IMR-90 (cell line): ENCODE measurements around the gene JPH3. TPM values are rescaled to one million over a fixed set of nuclear protein-coding genes. Genes with fewer than 3 reads are reported as not detected.

Experiments used
- ATAC-seq: fragments of 200-7000 bp; cut with Tn5 transposase; 2 replicates; pipeline ENCODE4 v1.9.1; 2020; ENCODE audit warnings: low read depth, mild to moderate bottlenecking, moderate library complexity
- BruUV-seq: library from RNA; stranded (reverse); fragments of 400-500 nt; replicated peaks from 2 replicates; lab custom pipeline; 2021; lab: Mats Ljungman, UMichigan
- CTCF ChIA-PET: fragments of 300-600 bp; formaldehyde crosslinking; extraction: SDS; loops from one replicate; lab custom pipeline; 2021; ENCODE audit warnings: antibody characterized with exemption; lab: Yijun Ruan, JAX
- POLR2A ChIA-PET: fragments of 300-600 bp; sonication (Branson Sonifier 250); formaldehyde crosslinking; loops from one replicate; lab custom pipeline; 2022; ENCODE audit warnings: antibody characterized with exemption; ENCODE audit not compliant: unreplicated experiment; lab: Charles Lee
- DNase-seq: peaks from one replicate; pipeline ENCODE4 v3.0.0; 2013
- H2AFZ ChIP-seq: replicated peaks from 2 replicates; pipeline ENCODE3; 2013; ENCODE audit warnings: low read length, mild to moderate bottlenecking; ENCODE audit not compliant: poor library complexity
- H2AK5ac ChIP-seq: 2 replicates; pipeline ENCODE4 v1.6.1; 2013; ENCODE audit warnings: low read depth, low read length, inconsistent platforms
- H2AK9ac ChIP-seq: replicated peaks from 2 replicates; pipeline ENCODE3; 2013; ENCODE audit warnings: mild to moderate bottlenecking, low read depth, low read length, moderate library complexity; ENCODE audit not compliant: poor library complexity
- H2BK120ac ChIP-seq: 2 replicates; pipeline ENCODE4 v1.6.1; 2013; ENCODE audit warnings: low read depth, low read length, inconsistent platforms
- H2BK15ac ChIP-seq: 3 replicates; pipeline ENCODE4 v1.6.1; 2013; ENCODE audit warnings: low read depth, low read length, inconsistent platforms
- H2BK20ac ChIP-seq: 2 replicates; pipeline ENCODE4 v1.6.1; 2013; ENCODE audit warnings: low read depth, mild to moderate bottlenecking, inconsistent platforms, low read length, moderate library complexity
- H2BK5ac ChIP-seq: 2 replicates; pipeline ENCODE4 v1.6.1; 2013; ENCODE audit warnings: mild to moderate bottlenecking, low read depth, low read length, inconsistent platforms; ENCODE audit not compliant: poor library complexity, severe bottlenecking
- H3K14ac ChIP-seq: replicated peaks from 2 replicates; pipeline ENCODE4 v1.6.1; 2013; ENCODE audit warnings: low read depth, low read length, inconsistent platforms
- H3K18ac ChIP-seq: 2 replicates; pipeline ENCODE4 v1.6.1; 2013; ENCODE audit warnings: low read depth, low read length, control low read depth
- H3K23ac ChIP-seq: 2 replicates; pipeline ENCODE4 v1.6.1; 2013; ENCODE audit warnings: low read depth, low read length, inconsistent platforms
- H3K27ac ChIP-seq: 2 replicates; pipeline ENCODE4 v1.5.1; 2013; ENCODE audit warnings: mild to moderate bottlenecking, control low read depth, low read length; ENCODE audit not compliant: insufficient read depth
- H3K27me3 ChIP-seq: 2 replicates; pipeline ENCODE4 v1.6.1; 2013; ENCODE audit warnings: low read length; ENCODE audit not compliant: control insufficient read depth, insufficient read depth
- H3K36me3 ChIP-seq: 2 replicates; pipeline ENCODE4 v1.6.1; 2013; ENCODE audit warnings: low read length, mixed read lengths; ENCODE audit not compliant: control insufficient read depth, insufficient read depth
- H3K4ac ChIP-seq: 2 replicates; pipeline ENCODE4 v1.6.1; 2013; ENCODE audit warnings: low read depth, low read length, inconsistent platforms
- H3K4me1 ChIP-seq: 2 replicates; pipeline ENCODE4 v1.6.1; 2013; ENCODE audit warnings: low read length, mixed read lengths; ENCODE audit not compliant: control insufficient read depth, insufficient read depth
- H3K4me2 ChIP-seq: 2 replicates; pipeline ENCODE4 v1.6.1; 2013; ENCODE audit warnings: low read depth, mild to moderate bottlenecking, control low read depth, low read length, moderate library complexity
- H3K4me3 ChIP-seq: 2 replicates; pipeline ENCODE4 v1.5.1; 2013; ENCODE audit warnings: low read depth, mild to moderate bottlenecking, control low read depth, low read length, moderate library complexity; ENCODE audit not compliant: insufficient read depth
- H3K56ac ChIP-seq: 2 replicates; pipeline ENCODE4 v1.6.1; 2013; ENCODE audit warnings: low read length, inconsistent platforms; ENCODE audit not compliant: insufficient read depth; ENCODE audit errors: extremely low read depth
- H3K79me1 ChIP-seq, 2 experiments: 2 replicates each; pipeline ENCODE4 v1.6.1; 2013; ENCODE audit warnings: low read length in 2 of 2, inconsistent platforms in 1 of 2, low read depth in 1 of 2
- H3K9ac ChIP-seq: 2 replicates; pipeline ENCODE4 v1.6.1; 2013; ENCODE audit warnings: low read depth, low read length, control low read depth
- H3K9me1 ChIP-seq: 2 replicates; pipeline ENCODE4 v1.6.1; 2013; ENCODE audit warnings: low read length, inconsistent platforms; ENCODE audit not compliant: insufficient read depth
- H3K9me3 ChIP-seq: 2 replicates; pipeline ENCODE4 v1.6.1; 2013; ENCODE audit warnings: low read length; ENCODE audit not compliant: control insufficient read depth, insufficient read depth
- H4K20me1 ChIP-seq: 2 replicates; pipeline ENCODE4 v1.6.1; 2013; ENCODE audit warnings: low read length, inconsistent platforms; ENCODE audit not compliant: insufficient read depth
- H4K5ac ChIP-seq: 2 replicates; pipeline ENCODE4 v1.6.1; 2013; ENCODE audit warnings: mild to moderate bottlenecking, low read depth, low read length, control low read depth
- H4K8ac ChIP-seq, 2 experiments: 2 replicates each; pipeline ENCODE4 v1.6.1; 2013; ENCODE audit warnings: low read depth in 2 of 2, low read length in 2 of 2, control low read depth in 1 of 2, inconsistent platforms in 1 of 2
- H4K91ac ChIP-seq: 2 replicates; pipeline ENCODE4 v1.6.1; 2013; ENCODE audit warnings: low read depth, low read length, inconsistent platforms; ENCODE audit not compliant: insufficient read depth
- BHLHE40 ChIP-seq: fragments of 150-350 bp; IDR thresholded peaks from 2 replicates; pipeline ENCODE4 v1.6.1; 2016; ENCODE audit warnings: mild to moderate bottlenecking, low read depth, low read length
- CEBPB ChIP-seq: IDR thresholded peaks from 2 replicates; pipeline ENCODE4 v1.6.1; 2012; ENCODE audit warnings: low read depth, low read length, improper control_type of control experiment
- CHD1 ChIP-seq: IDR thresholded peaks from 2 replicates; pipeline ENCODE4 v1.6.1; 2012; ENCODE audit warnings: low read depth, low read length, improper control_type of control experiment
- FOS ChIP-seq: fragments of 150-350 bp; IDR thresholded peaks from 2 replicates; pipeline ENCODE4 v1.6.1; 2016; ENCODE audit warnings: low read depth, low read length
- MAFK ChIP-seq: IDR thresholded peaks from 2 replicates; pipeline ENCODE4 v1.6.1; 2012; ENCODE audit warnings: low read depth, low read length, improper control_type of control experiment
- MAZ ChIP-seq: IDR thresholded peaks from 2 replicates; pipeline ENCODE4 v1.6.1; 2012; ENCODE audit warnings: low read depth, mild to moderate bottlenecking, low read length, improper control_type of control experiment, moderate library complexity, borderline replicate concordance
- MXI1 ChIP-seq: IDR thresholded peaks from 2 replicates; pipeline ENCODE4 v1.6.1; 2012; ENCODE audit warnings: low read depth, mild to moderate bottlenecking, low read length, moderate library complexity, borderline replicate concordance
- NFE2L2 ChIP-seq: fragments of 150-350 bp; IDR thresholded peaks from 2 replicates; pipeline ENCODE4 v1.6.1; 2016; ENCODE audit warnings: low read depth, mild to moderate bottlenecking, low read length
- POLR2A ChIP-seq: IDR thresholded peaks from 2 replicates; pipeline ENCODE4 v1.6.1; 2012; ENCODE audit warnings: mild to moderate bottlenecking, low read depth, low read length
- RAD21 ChIP-seq: IDR thresholded peaks from 2 replicates; pipeline ENCODE4 v1.6.1; 2012; ENCODE audit warnings: low read length, improper control_type of control experiment
- RCOR1 ChIP-seq: IDR thresholded peaks from 2 replicates; pipeline ENCODE4 v1.6.1; 2012; ENCODE audit warnings: mild to moderate bottlenecking, low read length, improper control_type of control experiment; ENCODE audit not compliant: insufficient replicate concordance
- RFX5 ChIP-seq: IDR thresholded peaks from 2 replicates; pipeline ENCODE4 v1.8.0; 2012; ENCODE audit warnings: low read depth, mild to moderate bottlenecking, low read length, moderate library complexity
- SMC3 ChIP-seq: fragments of 150-350 bp; IDR thresholded peaks from 2 replicates; pipeline ENCODE4 v1.6.1; 2016; ENCODE audit warnings: low read depth, mild to moderate bottlenecking, antibody characterized with exemption, low read length, moderate library complexity
- WGBS, 2 experiments: methylation state at CpG; one replicate each; pipeline versions ENCODE4 v1.1.5 to v1.1.7; 2013; ENCODE audit warnings: missing lambda C conversion rate in 2 of 2; ENCODE audit not compliant: insufficient read length in 1 of 2; ENCODE audit errors: extremely low coverage in 2 of 2; 5-methylcytosine and 5-hydroxymethylcytosine counted together
- dilution Hi-C: fragments of 300-500 bp; cut with HindIII; formaldehyde crosslinking; loops from one replicate; pipeline ENCODE4 v1.14.3; 2018; ENCODE audit warnings: low sequenced_read_pairs; ENCODE audit not compliant: unreplicated experiment
- in situ Hi-C: fragments of 300-500 bp; cut with MboI; formaldehyde crosslinking; loops from 3 replicates; pipeline ENCODE4 v1.14.3; 2019; ENCODE audit warnings: low sequenced_read_pairs, inconsistent platforms, mixed read lengths
- intact Hi-C: fragments of 100-400 bp; cut with micrococcal nuclease; formaldehyde crosslinking; loops from 2 replicates; pipeline ENCODE4 v1.10.0; 2022
- polyA plus RNA-seq, 3 experiments: library from polyadenylated mRNA; depleted of rRNA; stranded (reverse); fragments of >200 nt; gene quantifications; 2 replicates each; pipeline ENCODE4 v1.2.3, GENCODE V29; 2012; ENCODE audit warnings: low replicate concordance in 1 of 3
- total RNA-seq: library from RNA; depleted of rRNA; stranded (reverse); fragments of >200 nt; gene quantifications from 2 replicates; pipeline ENCODE4 v1.2.3, GENCODE V29; 2012
- TF ChIP-seq, protein P1 (sequence below): conservative IDR thresholded peaks from 2 replicates; pipeline ENCODE4 v1.5.1; 2012; ENCODE audit warnings: mild to moderate bottlenecking, low read depth, low read length, improper control_type of control experiment
- TF ChIP-seq, protein P2 (sequence below): fragments of 150-350 bp; IDR thresholded peaks from 2 replicates; pipeline ENCODE4 v1.6.1; 2016; ENCODE audit warnings: low read depth, mild to moderate bottlenecking, low read length, moderate library complexity, borderline replicate concordance
- TF ChIP-seq, protein P3 (sequence below): fragments of 150-350 bp; IDR thresholded peaks from 2 replicates; pipeline ENCODE4 v1.6.1; 2017; ENCODE audit warnings: mild to moderate bottlenecking, antibody characterized with exemption, low read length, low read depth

JPH3 gene
- total and polyA plus RNA-seq, 2 of the 4 experiments (the other 2 are of a cell fraction) = 0.03 TPM; not detected in 1

DNA sequence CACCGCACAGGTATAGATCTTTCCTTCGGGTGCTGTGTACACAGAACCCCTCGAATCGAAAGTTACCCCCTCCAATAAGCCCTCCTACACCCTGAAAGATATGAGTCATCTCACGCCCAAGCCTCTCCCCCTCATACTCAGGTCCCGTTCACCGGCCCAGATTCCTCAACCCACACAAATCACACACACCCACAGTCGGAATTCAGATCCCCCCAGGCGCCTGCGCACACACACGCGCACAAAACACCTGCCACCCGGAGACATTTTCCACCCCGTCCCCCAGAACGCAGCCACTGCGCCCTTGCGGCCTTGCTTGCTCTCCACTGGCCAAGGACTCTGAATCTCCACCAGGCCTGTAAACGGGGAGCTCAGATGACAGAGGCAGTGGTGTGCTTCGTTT is 4.9 kb downstream of the JPH3 start:
- dilution Hi-C loops = no loop called here
- Histone ChIP-seq H2BK20ac (no peak overlapping the region), H3K23ac (no peak overlapping the region), H3K14ac (no peak overlapping the region), H2BK120ac (no peak overlapping the region), H2BK5ac (no peak overlapping the region), H3K9ac (no peak overlapping the region), H3K36me3 (no peaks in the 10 kb centered on the region), H3K56ac (no peak overlapping the region), H4K8ac (no peak overlapping the region), H4K91ac (no peak overlapping the region), H3K27me3 (peaks cover 50% of the 10 kb centered on the region), H2AK5ac (no peak overlapping the region), H3K9me3 (0 out of 2 replicates have a peak, but pooled peaks cover 2% of the 10 kb centered on the region), H3K9me1 (no peaks in the 10 kb centered on the region), H4K20me1 (no peaks in the 10 kb centered on the region; the same call in 1 of the 2 replicates), H3K4me1 (no peaks in the 10 kb centered on the region), H2AK9ac (no peak overlapping the region), H3K4me3 (no peak overlapping the region), H3K4ac (no peak overlapping the region), H3K27ac (no peak overlapping the region), H3K79me1 (no peaks in the 10 kb centered on the region), H2AFZ (no peak overlapping the region), H2BK15ac (no peak overlapping the region), H4K5ac (no peak overlapping the region), H3K4me2 (no peak overlapping the region), H3K18ac (no peak overlapping the region)
- DNase-seq = no peak
- BruUV-seq = no TSS peak
- CTCF ChIA-PET = no interaction called here
- in situ Hi-C loops = no loop called here
- 69% methylated on average over 8 of the region's 19 CpGs; no CpG with 5 or more reads in 1 of the 2 experiments for WGBS, 2 experiments
- POLR2A ChIA-PET = no interaction called here
- ATAC-seq = no peak
- intact Hi-C loops = no loop called here
- TF ChIP-seq, protein P1, sequence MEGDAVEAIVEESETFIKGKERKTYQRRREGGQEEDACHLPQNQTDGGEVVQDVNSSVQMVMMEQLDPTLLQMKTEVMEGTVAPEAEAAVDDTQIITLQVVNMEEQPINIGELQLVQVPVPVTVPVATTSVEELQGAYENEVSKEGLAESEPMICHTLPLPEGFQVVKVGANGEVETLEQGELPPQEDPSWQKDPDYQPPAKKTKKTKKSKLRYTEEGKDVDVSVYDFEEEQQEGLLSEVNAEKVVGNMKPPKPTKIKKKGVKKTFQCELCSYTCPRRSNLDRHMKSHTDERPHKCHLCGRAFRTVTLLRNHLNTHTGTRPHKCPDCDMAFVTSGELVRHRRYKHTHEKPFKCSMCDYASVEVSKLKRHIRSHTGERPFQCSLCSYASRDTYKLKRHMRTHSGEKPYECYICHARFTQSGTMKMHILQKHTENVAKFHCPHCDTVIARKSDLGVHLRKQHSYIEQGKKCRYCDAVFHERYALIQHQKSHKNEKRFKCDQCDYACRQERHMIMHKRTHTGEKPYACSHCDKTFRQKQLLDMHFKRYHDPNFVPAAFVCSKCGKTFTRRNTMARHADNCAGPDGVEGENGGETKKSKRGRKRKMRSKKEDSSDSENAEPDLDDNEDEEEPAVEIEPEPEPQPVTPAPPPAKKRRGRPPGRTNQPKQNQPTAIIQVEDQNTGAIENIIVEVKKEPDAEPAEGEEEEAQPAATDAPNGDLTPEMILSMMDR = no peak
- TF ChIP-seq BHLHE40 (no peak), MAFK (no peak), RFX5 (no peak), MAZ (no peak), MXI1 (no peak), CEBPB (no peak), NFE2L2 (no peak), CHD1 (no peak), RCOR1 (no peak), POLR2A (no peak), SMC3 (no peak), RAD21 (no peak), FOS (no peak)
- TF ChIP-seq, protein P2, sequence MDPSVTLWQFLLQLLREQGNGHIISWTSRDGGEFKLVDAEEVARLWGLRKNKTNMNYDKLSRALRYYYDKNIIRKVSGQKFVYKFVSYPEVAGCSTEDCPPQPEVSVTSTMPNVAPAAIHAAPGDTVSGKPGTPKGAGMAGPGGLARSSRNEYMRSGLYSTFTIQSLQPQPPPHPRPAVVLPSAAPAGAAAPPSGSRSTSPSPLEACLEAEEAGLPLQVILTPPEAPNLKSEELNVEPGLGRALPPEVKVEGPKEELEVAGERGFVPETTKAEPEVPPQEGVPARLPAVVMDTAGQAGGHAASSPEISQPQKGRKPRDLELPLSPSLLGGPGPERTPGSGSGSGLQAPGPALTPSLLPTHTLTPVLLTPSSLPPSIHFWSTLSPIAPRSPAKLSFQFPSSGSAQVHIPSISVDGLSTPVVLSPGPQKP = no peak
- TF ChIP-seq, protein P3, sequence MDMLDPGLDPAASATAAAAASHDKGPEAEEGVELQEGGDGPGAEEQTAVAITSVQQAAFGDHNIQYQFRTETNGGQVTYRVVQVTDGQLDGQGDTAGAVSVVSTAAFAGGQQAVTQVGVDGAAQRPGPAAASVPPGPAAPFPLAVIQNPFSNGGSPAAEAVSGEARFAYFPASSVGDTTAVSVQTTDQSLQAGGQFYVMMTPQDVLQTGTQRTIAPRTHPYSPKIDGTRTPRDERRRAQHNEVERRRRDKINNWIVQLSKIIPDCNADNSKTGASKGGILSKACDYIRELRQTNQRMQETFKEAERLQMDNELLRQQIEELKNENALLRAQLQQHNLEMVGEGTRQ = no peak
